ENCODE results near the gene ATM.
"Not testable (repeated sequence)": the region's sequence is repeated elsewhere in the genome, so short reads cannot be mapped to it uniquely, and the experiment has no call there.

The ATM gene

GRCh38 chr11:108393046-108393445, 170.2 kb downstream of the ATM start:
- DNase-seq = no peak

DNA sequence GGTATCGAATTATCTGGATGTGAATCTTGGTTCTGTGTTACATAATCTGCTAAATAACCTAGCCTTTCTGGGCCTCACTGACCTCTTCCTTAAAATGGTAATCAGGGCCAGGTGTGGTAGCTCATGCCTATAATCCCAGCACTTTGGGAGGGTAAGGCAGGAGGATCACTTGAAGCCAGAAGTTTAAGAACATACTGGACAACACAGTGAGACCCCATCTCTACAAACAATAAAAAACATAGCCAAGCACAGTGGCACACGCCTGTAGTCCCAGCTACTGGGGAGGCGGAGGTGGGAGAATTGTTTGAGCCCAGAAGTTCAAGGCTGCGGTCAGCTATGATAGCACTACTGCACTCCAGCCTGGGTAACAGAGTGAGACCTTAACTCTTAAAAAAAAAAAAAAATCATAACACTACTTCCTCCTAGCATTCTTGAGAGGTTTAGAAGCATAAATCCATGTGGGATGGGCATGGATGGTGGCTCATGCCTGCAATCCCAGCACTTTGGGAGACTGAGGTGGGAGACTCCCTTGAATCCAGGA, 171.9 kb downstream of the ATM start:
- no peak for DNase-seq

DNA sequence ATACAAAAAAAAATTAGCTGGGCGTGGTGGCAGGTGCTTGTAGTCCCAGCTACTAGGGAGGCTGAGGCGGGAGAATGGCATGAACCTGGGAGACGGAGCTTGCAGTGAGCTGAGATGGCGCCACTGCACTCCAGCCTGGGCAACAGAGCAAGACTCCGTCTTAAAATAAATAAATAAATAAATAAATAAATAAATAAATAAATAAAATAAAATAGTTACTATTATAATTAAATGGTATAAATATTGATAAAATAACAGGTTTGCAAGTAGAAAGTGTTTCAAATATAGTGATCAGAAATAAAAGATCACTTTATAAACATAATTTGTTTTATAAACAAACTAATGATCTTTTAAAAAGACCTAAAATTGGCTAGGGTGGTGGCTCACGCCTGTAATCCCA, 173.8 kb downstream of the ATM start:
- DNase-seq = not testable (repeated sequence)

GRCh38 chr11:108398439-108398838, 175.6 kb downstream of the ATM start:
- no peak for DNase-seq

DNA sequence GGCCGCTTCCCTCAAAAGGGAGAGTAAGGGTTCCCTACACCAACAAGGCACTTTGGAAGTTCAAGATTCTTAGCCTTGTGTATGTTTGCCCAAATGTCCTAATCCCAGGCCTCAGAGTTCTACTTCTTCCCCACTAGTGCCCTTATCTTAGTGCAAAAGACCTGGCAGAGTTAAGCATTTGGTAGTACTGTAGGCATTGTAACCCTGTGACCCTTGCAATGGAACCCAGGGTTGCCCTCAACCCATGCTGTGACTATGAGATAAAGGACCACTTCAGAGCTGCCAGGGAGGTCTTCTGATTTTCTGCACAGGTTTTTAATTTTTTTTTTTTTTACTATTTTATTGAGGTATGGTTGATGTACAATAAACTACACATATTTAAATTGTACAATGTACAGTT, 179.4 kb downstream of the ATM start:
- DNase-seq = no peak

- no peak for DNase-seq
These were observed 180.2 kb downstream of the ATM start for GRCh38 chr11:108403052-108403451.

GRCh38 chr11:108405706-108406105, 182.8 kb downstream of the ATM start:
- DNase-seq = no peak

GRCh38 chr11:108414958-108415357, 192.1 kb downstream of the ATM start:
- DNase-seq = no peak

GRCh38 chr11:108417551-108417950, 194.7 kb downstream of the ATM start:
- DNase-seq = peak; percentile 29
